Measurements from ENCODE around the gene FAM3B. TPM values are rescaled to one million over a fixed set of nuclear protein-coding genes. Genes with fewer than 3 reads are reported as not detected.
"Not testable (repeated sequence)": the region's sequence is repeated elsewhere in the genome, so short reads cannot be mapped to it uniquely, and the experiment has no call there.

Gene FAM3B
- total and polyA plus RNA-seq, 2 donors from 2014 or later = 19.4 to 44.4 TPM

GRCh38 chr21:41359286-41359685, 42.7 kb downstream of the FAM3B start:
- no peak overlapping the region for H3K27ac ChIP-seq (ENCODE audit: low read depth in 2 of 2, low read length in 2 of 2)
- no peaks in the 10 kb centered on the region for H3K27me3 ChIP-seq (ENCODE audit: control insufficient read depth, insufficient read depth, low read length)
- H3K4me1 ChIP-seq (ENCODE audit: control insufficient read depth in 2 of 3, insufficient read depth in 2 of 3, low read depth in 1 of 3, low read length in 3 of 3) = peaks cover 0 to 6% (median 0%) of the 10 kb centered on the region in 3 donors
- TF ChIP-seq, protein P1, sequence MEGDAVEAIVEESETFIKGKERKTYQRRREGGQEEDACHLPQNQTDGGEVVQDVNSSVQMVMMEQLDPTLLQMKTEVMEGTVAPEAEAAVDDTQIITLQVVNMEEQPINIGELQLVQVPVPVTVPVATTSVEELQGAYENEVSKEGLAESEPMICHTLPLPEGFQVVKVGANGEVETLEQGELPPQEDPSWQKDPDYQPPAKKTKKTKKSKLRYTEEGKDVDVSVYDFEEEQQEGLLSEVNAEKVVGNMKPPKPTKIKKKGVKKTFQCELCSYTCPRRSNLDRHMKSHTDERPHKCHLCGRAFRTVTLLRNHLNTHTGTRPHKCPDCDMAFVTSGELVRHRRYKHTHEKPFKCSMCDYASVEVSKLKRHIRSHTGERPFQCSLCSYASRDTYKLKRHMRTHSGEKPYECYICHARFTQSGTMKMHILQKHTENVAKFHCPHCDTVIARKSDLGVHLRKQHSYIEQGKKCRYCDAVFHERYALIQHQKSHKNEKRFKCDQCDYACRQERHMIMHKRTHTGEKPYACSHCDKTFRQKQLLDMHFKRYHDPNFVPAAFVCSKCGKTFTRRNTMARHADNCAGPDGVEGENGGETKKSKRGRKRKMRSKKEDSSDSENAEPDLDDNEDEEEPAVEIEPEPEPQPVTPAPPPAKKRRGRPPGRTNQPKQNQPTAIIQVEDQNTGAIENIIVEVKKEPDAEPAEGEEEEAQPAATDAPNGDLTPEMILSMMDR (IDR thresholded peaks at IDR 0.05; ENCODE audit: borderline replicate concordance, extremely low read depth, insufficient read depth) = no peak
- DNase-seq (peak in 1 of 5 donors; percentile 48), FAIRE-seq (no peak)
- H3K36me3 ChIP-seq (ENCODE audit: control insufficient read depth in 2 of 3, insufficient read depth in 3 of 3, low read length in 3 of 3) = no peaks in the 10 kb centered on the region
- no peak overlapping the region for H3K4me3 ChIP-seq (ENCODE audit: low read length in 3 of 3)
- intact Hi-C loops (cut with DNase I) = no loop called here
- no peak overlapping the region for H3K9ac ChIP-seq (ENCODE audit: low read length in 3 of 3)
- H3K9me3 ChIP-seq (ENCODE audit: control insufficient read depth in 2 of 3, insufficient read depth in 1 of 3, low read length in 3 of 3) = no peaks in the 10 kb centered on the region

DNA sequence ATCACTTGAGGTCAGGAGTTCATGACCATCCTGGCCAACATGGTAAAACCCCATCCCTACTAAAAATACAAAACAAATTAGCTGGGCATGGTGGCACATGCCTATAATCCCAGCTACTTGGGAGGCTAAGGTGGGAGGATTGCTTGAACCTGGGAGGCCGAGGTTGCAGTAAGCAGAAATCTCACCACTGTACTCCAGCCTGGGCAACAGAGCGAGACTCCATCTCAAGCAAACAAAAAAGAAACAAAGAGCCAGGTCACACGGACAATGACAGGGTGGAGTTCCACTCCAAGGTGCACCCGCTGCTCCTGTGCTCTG, 43.1 kb downstream of the FAM3B start:
- H3K27ac ChIP-seq (ENCODE audit: low read depth in 2 of 2, low read length in 2 of 2); H3K4me3 ChIP-seq (ENCODE audit: low read length in 3 of 3); H3K4me1 ChIP-seq (ENCODE audit: control insufficient read depth in 2 of 3, insufficient read depth in 2 of 3, low read depth in 1 of 3, low read length in 3 of 3); FAIRE-seq; H3K36me3 ChIP-seq (ENCODE audit: control insufficient read depth in 2 of 3, insufficient read depth in 3 of 3, low read length in 3 of 3); H3K9me3 ChIP-seq (ENCODE audit: control insufficient read depth in 2 of 3, insufficient read depth in 1 of 3, low read length in 3 of 3); intact Hi-C loops (cut with DNase I); H3K9ac ChIP-seq (ENCODE audit: low read length in 3 of 3); H3K27me3 ChIP-seq (ENCODE audit: control insufficient read depth, insufficient read depth, low read length): not testable (repeated sequence)
- peak in 1 of 5 donors; percentile 34 for DNase-seq

DNA sequence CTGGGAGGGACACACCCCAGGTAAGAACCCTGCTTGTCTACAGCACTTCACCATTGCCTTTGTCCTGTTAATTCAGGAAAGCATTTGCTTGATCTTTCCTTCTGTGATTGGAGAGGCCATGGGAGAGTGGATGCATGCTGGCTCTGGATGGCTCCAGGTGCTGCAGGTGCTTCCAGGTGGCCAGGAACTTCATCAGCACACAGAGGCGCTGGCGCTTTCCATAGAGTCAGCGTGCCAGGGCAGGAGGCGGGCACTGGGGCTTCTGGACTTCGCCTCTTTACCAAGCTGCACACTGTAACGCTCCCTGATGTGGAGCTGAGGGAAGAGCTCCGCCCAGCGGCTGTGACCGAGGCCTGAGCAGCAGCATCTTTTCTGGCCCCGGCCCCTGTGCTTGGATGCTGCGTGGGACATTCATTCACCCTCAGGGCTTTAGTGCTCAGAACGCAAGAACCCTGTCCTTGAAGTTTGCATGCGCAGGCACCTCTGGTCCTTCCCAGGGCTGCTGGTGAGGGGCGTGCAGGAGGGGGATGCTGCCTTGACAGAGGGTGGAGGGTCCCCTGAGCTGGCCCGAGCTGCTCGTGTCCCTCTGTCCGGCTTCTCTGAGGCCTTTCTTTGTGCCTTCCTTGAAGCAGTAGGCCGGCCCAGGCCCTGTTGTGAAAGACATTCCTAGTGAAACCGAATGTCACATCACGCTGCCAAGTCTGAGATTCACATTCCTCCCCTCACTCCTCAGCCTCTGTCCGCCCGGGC, 43.6 kb downstream of the FAM3B start:
- H3K4me3 ChIP-seq (ENCODE audit: low read length in 3 of 3) = no peak overlapping the region
- H3K36me3 ChIP-seq (ENCODE audit: control insufficient read depth in 2 of 3, insufficient read depth in 3 of 3, low read length in 3 of 3) = no peaks in the 10 kb centered on the region
- no peak overlapping the region for H3K27ac ChIP-seq (ENCODE audit: low read depth in 2 of 2, low read length in 2 of 2)
- DNase-seq = peak in 1 of 5 donors; percentile 83
- H3K27me3 ChIP-seq (ENCODE audit: control insufficient read depth, insufficient read depth, low read length) = no peaks in the 10 kb centered on the region
- no peaks in the 10 kb centered on the region for H3K9me3 ChIP-seq (ENCODE audit: control insufficient read depth in 2 of 3, insufficient read depth in 1 of 3, low read length in 3 of 3)
- TF ChIP-seq, protein P1 (IDR thresholded peaks at IDR 0.05; ENCODE audit: borderline replicate concordance, extremely low read depth, insufficient read depth) = peak; percentile 9
- H3K9ac ChIP-seq (ENCODE audit: low read length in 3 of 3) = no peak overlapping the region
- FAIRE-seq = no peak
- intact Hi-C loops (cut with DNase I) = no loop called here
- H3K4me1 ChIP-seq (ENCODE audit: control insufficient read depth in 2 of 3, insufficient read depth in 2 of 3, low read depth in 1 of 3, low read length in 3 of 3) = peaks cover 0 to 6% (median 0%) of the 10 kb centered on the region in 3 donors

- TF ChIP-seq, protein P1 (IDR thresholded peaks at IDR 0.05; ENCODE audit: borderline replicate concordance, extremely low read depth, insufficient read depth) = no peak
- H3K27ac ChIP-seq (ENCODE audit: low read depth in 2 of 2, low read length in 2 of 2) = peak overlapping the region in 1 of 2 donors; percentile 81
- peaks cover 0 to 6% (median 0%) of the 10 kb centered on the region in 3 donors for H3K4me1 ChIP-seq (ENCODE audit: control insufficient read depth in 2 of 3, insufficient read depth in 2 of 3, low read depth in 1 of 3, low read length in 3 of 3)
- H3K9me3 ChIP-seq (ENCODE audit: control insufficient read depth in 2 of 3, insufficient read depth in 1 of 3, low read length in 3 of 3) = no peaks in the 10 kb centered on the region
- no peak for FAIRE-seq
- intact Hi-C loops (cut with DNase I) = no loop called here
- H3K36me3 ChIP-seq (ENCODE audit: control insufficient read depth in 2 of 3, insufficient read depth in 3 of 3, low read length in 3 of 3) = no peaks in the 10 kb centered on the region
- H3K4me3 ChIP-seq (ENCODE audit: low read length in 3 of 3) = peak overlapping the region in 1 of 3 donors; percentile 56
- peak in 1 of 5 donors; percentile 51 for DNase-seq
- no peaks in the 10 kb centered on the region for H3K27me3 ChIP-seq (ENCODE audit: control insufficient read depth, insufficient read depth, low read length)
- H3K9ac ChIP-seq (ENCODE audit: low read length in 3 of 3) = no peak overlapping the region
Measured at GRCh38 chr21:41361053-41361785, 44.6 kb downstream of the FAM3B start.

All from kidney (tissue), 14 donors.